ENCODE measurements around the gene ERGIC1. TPM values are rescaled to one million over a fixed set of nuclear protein-coding genes. Genes with fewer than 3 reads are reported as not detected.

Gene ERGIC1
- total and polyA plus RNA-seq, 2 of the 8 experiments (the other 6 are each of a cell fraction or from before 2014, with no cell fraction given): 95.3 to 106 TPM

- H3K36me3 ChIP-seq (ENCODE audit: control insufficient read depth in 2 of 4, insufficient read depth in 4 of 4, low read length in 3 of 4): peaks cover 0 to 8% (median 4%) of the 10 kb centered on the region in 4 experiments; a peak in 3 of 8 replicates
- H3K23ac ChIP-seq (ENCODE audit: insufficient read length): no peak overlapping the region
- no peak overlapping the region for H2BK15ac ChIP-seq (ENCODE audit: low read length)
- H4K8ac ChIP-seq (ENCODE audit: extremely low read depth, insufficient read depth, low read length): no peak overlapping the region
- no peak overlapping the region for H3K27ac ChIP-seq (ENCODE audit: low read depth, low read length)
- FAIRE-seq (no peak), DNase-seq (ENCODE audit: low read depth in 1 of 2, low spot score in 2 of 2) (no peak)
- no peaks in the 10 kb centered on the region; the same call in 1 of the 2 replicates for H3K23me2 ChIP-seq (ENCODE audit: low read depth, low read length)
- H3K79me1 ChIP-seq (ENCODE audit: low read depth, low read length): peaks cover 39% of the 10 kb centered on the region
- H2BK12ac ChIP-seq (ENCODE audit: low read depth, low read length): no peak overlapping the region
- no peak overlapping the region for H4K91ac ChIP-seq (replicated peaks; ENCODE audit: insufficient read length, low read length)
- H3K4me3 ChIP-seq (ENCODE audit: extremely low read depth in 1 of 4, insufficient read depth in 2 of 4, low read depth in 3 of 4, low read length in 4 of 4): no peak overlapping the region
- H3K27me3 ChIP-seq (replicated peaks in 1 of 4; ENCODE audit: control insufficient read depth in 3 of 4, extremely low read depth in 1 of 4, insufficient read depth in 3 of 4, low read length in 3 of 4): no peaks in the 10 kb centered on the region
- peaks cover 11 to 94% of the 10 kb centered on the region in 2 experiments for H3K79me2 ChIP-seq (ENCODE audit: control insufficient read depth in 1 of 2, insufficient read depth in 2 of 2, low read length in 2 of 2)
- WGBS, 2 experiments (ENCODE audit: extremely low coverage in 1 of 2, insufficient coverage in 1 of 2, insufficient read length in 1 of 2, insufficient replicate concordance in 2 of 2, low coverage in 1 of 2, low lambda C conversion rate in 2 of 2, missing lambda C conversion rate in 1 of 2): 85% methylated on average over 12 of the region's 12 CpGs; no CpG with 5 or more reads in 1 of the 2 experiments
- no peak overlapping the region for H2AK5ac ChIP-seq (ENCODE audit: low read depth, low read length)
- H2AFZ ChIP-seq (ENCODE audit: low read length): no peak overlapping the region
- H4K5ac ChIP-seq (ENCODE audit: insufficient read length, low read depth, low read length): no peak overlapping the region
- H3K4me2 ChIP-seq (ENCODE audit: insufficient read depth in 1 of 2, low read depth in 2 of 2, low read length in 2 of 2): no peak overlapping the region
- H2BK5ac ChIP-seq (ENCODE audit: low read depth, low read length): no peak overlapping the region
- H3K18ac ChIP-seq (ENCODE audit: extremely low read depth, low read length): no peak overlapping the region
- ChIA-PET CTCF (ENCODE audit: partially characterized antibody) (interaction anchor here (0.7 to 2.6 kb wide), 5 partner anchors 9 to 326 kb away, joined by 3 to 7 read pairs (median 3); no protein-coding TSS in a partner anchor), POLR2A (ENCODE audit: partially characterized antibody) (interaction anchor here (1.0 to 1.6 kb wide), 3 partner anchors 13 to 70 kb away, joined by 3 to 6 read pairs (median 4); partner anchors contain the start of gene DUSP1)
- no peak overlapping the region for H2BK120ac ChIP-seq (replicated peaks; ENCODE audit: low read depth, low read length)
- H3K14ac ChIP-seq (ENCODE audit: insufficient read length): no peak overlapping the region
- no peak overlapping the region for H2BK20ac ChIP-seq (ENCODE audit: low read length)
- H3K4ac ChIP-seq (replicated peaks; ENCODE audit: insufficient read length, low read depth, low read length): no peak overlapping the region
- no peak overlapping the region for H3K9ac ChIP-seq (replicated peaks in 1 of 4; ENCODE audit: extremely low read depth in 1 of 4, low read depth in 3 of 4, low read length in 3 of 4)
- H3K4me1 ChIP-seq (replicated peaks in 1 of 4; ENCODE audit: control insufficient read depth in 3 of 4, insufficient read depth in 4 of 4, low read length in 3 of 4): peaks cover 0 to 4% (median under 1%) of the 10 kb centered on the region in 4 experiments; a peak in 6 of 7 replicates
- no peak overlapping the region for H3K56ac ChIP-seq (replicated peaks; ENCODE audit: insufficient read length, low read depth, low read length)
- H4K20me1 ChIP-seq (replicated peaks in 1 of 2; ENCODE audit: control insufficient read depth in 1 of 2, insufficient read depth in 2 of 2, low read length in 2 of 2): peaks cover 19 to 51% of the 10 kb centered on the region in 2 experiments
- no peaks in the 10 kb centered on the region for H3K9me3 ChIP-seq (ENCODE audit: insufficient read depth in 2 of 2, low read depth in 1 of 2, low read length in 1 of 2)
- TF ChIP-seq BCL11A (IDR thresholded peaks at IDR 0.05; ENCODE audit: low read depth in 2 of 2, low read length in 2 of 2) (no peak), TAF7 (optimal IDR thresholded peaks at IDR 0.05; ENCODE audit: borderline replicate concordance, low read depth, low read length) (no peak), EZH2 (IDR thresholded peaks at IDR 0.05; ENCODE audit: low read depth, low read length, severe bottlenecking) (no peak), MAFK (IDR thresholded peaks at IDR 0.05; ENCODE audit: low read depth, low read length) (no peak), NRF1 (IDR thresholded peaks at IDR 0.05; ENCODE audit: low read depth, low read length) (no peak), BACH1 (IDR thresholded peaks at IDR 0.05; ENCODE audit: low read length) (no peak), HDAC2 (IDR thresholded peaks at IDR 0.05; ENCODE audit: borderline replicate concordance in 1 of 2, low read depth in 2 of 2, low read length in 2 of 2) (no peak), CTCF (IDR thresholded peaks at IDR 0.05; ENCODE audit: control extremely low read depth in 1 of 3, insufficient read depth in 1 of 3, low read depth in 1 of 3, low read length in 3 of 3) (no peak), CREB1 (IDR thresholded peaks at IDR 0.05) (no peak)
These were observed 6.5 kb downstream of the ERGIC1 start for GRCh38 chr5:172840432-172841154.
